HG03558 (cell line): Measurements from ENCODE around the gene LIN7C.

Experiments
- ATAC-seq: cut with Tn5 transposase; IDR thresholded peaks from one replicate; pipeline ENCODE4 v1.9.1; 2021; ENCODE audit warnings: moderate number of reproducible peaks; ENCODE audit not compliant: unreplicated experiment; ENCODE audit errors: extremely low read depth

Gene LIN7C

DNA sequence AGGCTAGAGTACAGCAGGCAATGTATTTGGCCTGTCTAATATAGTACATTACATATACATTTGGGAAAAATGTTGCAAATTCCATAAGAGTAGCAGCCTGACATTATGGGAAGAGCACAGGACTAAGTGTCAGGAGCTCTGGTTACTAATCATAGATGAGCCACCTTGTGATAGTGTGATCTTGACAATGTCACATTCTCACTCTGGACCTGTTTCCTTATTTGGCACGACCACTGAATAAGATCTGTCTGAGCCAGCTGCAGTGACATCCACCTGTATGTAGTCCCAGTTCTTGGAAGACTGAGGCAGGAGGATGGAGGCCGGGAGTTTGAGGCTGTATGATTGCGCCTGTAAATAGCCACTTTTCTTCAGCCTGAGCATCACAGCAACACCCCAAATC lies 5.7 kb upstream of the LIN7C start:
- ATAC-seq, result no peak

DNA sequence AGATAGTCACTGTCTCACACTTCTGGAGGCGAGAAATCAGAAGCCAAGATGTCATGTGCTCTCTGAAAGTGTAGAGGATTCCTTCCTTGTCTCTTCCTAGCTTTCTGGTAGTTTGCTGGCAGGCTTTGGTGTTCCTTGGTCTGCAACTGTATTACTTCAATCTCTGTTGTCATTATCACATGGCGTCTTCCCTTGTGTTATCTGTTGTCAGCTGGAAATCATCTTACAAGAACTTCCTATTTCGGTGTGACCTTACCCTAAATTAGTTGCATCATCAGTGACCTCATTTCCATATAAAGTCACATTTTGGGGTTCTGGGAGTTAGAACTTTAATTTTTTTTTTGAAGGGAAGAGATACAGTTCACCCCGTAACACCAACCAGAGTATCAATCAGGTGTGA lies 3.3 kb upstream of the LIN7C start:
- ATAC-seq, result no peak

DNA sequence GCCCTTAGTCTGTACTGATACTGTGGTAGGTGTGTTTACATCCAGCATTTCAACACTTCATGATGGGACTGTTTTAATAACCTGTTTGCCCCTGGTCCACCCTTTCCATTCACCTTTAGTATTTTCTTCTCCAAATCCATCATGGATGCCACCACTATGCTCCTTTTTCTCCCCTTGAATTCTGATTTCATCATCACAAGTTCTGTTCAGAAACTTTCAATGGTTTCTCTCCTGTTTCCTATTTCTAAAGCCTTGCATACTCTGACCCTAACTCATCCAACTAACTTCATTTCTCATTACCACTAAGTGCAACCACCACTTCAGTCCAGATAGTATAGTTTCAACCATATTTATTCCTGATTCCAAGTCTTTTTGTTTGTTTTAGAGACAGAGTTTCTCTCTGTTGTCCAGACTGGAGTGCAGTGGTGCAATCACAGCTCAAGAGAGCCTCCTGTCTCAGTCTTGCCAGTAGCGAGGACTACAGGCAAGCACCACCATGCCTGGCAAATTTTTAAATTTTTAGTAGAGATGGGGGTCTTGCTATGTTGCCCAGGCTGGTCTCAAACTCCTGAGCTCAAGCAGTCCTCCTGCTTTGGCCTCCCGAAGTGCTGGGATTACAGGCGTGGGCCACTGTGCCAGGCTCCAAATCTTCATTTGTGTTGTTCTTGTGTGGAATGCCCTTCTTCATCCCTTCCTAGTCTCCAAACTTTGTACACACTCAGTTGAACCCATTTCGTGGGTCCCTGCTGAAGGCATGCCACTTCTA lies 1.2 kb upstream of the LIN7C start:
- no peak for ATAC-seq

DNA sequence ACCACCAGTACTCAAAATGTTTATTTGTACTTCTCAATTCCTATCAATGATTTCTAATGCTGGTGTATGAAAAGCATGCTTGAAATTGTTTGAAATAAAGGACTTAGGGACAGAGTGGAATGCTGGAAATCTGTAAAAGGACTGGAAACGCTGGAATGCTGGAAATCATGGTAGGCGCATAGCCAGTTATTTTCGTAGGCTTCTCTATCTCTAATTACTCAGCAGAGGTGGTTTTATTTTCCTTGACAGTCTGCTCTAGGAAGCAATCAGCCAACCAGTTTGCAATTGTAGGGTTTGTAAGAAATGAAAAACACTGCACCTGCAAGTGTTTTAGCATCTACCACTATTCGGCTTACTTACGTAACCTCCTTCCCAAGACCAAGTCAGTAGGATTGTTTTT lies 788 bp downstream of the LIN7C start:
- ATAC-seq, result no peak

DNA sequence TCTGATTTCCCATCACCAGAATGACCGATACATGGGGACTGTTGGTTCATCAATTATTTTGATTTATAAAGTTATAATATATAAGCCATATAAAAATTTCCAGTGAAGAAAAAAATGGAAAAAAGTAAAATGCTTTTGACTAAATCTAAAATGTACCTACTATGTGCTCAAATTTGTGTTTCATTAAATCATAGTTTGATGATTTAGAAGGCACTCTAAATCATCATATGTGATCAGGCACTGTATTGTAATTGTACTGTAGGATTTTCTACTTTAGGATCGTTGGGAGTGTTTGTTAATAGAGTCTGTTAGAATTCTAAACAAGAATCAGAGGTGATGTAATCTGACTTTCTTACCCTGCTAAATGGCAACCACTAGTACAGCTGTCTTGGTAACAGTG lies 2.4 kb downstream of the LIN7C start:
- no peak for ATAC-seq

DNA sequence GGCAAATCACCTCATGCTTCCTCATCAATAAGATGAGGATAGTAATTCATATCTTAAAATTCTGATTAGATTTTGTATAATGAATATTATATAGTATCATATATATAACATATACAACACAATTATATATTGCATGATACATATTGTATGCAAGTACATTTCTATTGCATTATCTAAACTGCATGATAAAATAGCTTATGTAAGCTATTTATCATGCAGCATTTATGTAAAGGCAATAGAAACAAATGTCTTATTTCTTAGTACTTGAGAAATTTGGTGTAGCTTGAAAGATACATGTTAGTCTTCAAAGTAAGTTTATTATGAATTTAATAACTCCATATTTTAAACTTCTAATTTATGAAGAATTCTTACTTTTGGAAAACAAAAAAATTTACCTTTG lies 5.5 kb downstream of the LIN7C start:
- ATAC-seq, result no peak

DNA sequence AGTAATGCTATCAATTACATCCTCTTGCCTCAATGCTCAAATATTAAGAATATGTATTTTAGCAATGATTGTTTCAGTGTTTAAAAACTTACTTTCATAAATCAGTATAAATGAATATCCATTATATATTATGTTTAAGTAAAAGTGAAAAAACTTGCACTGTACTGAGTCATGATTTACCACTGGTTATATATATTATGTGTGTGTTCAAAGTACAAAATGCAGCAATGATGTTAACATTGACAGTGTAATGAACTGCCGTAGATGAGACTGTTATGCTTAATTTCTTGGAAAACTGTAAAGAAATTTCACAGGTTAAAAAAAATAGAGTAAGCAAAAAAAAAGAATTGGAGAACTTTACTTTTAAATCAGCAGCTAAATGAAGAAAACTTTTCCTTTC lies 8.7 kb downstream of the LIN7C start:
- ATAC-seq, result no peak

DNA sequence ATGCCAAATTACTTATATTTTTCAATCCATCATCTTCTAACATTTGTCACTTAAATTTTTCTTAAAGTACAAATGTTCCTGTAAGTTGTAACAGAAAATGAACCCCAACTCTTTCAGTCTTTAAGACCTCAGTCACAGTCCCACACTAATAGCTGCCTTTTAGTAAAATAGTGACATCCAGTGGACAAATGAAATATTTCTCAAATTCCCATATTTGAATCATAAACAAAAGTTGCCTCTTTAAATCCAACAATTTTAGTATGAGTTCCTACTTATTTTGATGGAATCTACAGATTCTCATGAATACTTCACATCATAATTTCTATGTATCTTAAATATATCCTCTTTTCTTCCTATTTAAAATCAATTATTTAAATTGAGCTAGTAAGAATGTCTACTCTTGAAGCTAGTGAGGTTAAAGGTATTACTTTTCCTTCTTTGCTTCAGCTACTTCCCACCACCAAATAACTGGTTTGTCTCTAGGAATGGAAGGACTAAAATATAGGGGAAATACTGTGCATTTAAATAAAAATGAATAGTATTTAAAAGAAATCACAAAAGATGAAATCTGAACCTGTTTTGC lies 9.2 kb downstream of the LIN7C start:
- ATAC-seq, result peak; percentile 54

DNA sequence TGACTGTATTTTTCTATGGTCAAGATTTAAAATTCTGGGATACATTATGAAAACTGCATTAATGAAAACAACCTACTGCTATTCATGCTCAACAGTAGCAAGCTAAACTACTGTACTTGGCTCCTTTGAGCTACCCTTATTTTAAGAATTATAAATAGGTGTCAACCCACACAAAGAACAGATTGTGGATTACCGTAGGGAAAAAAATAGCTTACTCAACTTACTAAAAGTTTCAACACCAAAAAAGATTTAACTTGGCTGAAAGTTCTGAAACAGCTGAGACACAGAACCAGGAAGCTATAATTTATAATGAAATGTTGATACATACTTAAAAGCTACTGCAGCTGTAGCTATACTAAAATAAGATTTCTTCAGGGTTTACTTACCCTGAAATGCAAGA lies 10.1 kb downstream of the LIN7C start:
- no peak for ATAC-seq

DNA sequence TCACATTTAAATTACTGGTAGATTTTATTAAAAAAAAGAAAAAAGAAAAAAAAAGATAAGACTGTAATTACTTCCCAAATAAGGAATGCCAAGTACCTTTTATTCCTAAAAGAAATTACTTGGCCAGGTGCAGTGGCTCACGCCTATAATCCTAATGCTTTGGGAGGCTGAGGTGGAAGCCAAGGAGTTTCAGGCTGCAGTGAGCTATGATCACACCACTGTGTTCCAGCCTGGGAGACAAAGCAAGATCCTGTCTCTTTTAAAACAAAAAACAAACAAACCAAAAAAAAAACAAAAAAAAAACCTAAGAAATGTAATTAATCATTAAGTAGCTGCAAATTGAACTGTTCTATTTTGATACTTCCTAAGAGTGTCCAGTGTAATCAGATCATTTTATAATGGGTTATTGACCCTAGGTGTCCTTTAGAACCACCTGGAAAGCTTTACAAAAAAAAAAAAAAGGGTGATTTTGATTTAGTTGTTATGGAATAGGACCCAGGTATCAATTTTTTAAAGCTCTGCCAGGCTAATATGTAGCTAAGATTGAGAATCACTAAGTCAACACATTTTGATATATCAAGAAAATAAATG lies 10.8 kb downstream of the LIN7C start:
- ATAC-seq, result no peak

DNA sequence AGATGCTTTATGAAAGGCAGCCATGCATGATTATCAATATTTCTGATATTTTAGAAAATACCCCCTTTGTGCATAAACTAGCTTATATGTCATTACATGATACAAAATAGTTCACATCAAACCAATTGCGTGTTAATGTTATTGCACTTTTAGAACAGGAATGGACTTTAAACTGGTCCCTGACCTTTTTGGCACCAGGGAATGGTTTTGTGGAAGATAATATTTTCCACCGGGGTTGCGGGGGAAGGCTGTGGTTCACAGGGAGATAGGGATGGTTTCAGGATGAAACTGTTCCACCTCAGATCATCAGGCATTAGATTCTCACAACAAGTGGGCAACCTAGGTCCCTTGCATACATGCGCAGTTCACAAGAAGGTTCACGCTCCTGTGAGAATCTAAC lies 17.5 kb downstream of the LIN7C start:
- ATAC-seq, result no peak

DNA sequence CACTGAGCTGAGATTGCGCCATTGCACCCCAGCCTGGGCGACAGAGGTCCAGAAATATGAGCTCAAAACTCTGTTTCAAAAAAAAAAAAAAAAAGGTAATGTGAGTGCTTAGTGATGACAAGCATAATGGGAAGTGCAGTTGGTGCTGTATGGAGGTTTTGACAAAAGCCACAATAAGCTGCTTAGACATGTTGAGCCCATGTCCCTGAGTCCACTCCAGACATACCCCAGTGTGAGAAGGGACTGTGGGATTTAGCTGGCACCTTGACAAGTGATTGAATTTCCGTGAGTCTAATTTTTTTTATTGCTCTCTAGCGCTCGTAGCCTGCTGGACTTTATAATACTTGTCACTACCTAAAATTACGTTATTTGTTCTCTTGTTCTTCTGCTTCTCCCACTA lies 18.9 kb downstream of the LIN7C start:
- ATAC-seq, result no peak

DNA sequence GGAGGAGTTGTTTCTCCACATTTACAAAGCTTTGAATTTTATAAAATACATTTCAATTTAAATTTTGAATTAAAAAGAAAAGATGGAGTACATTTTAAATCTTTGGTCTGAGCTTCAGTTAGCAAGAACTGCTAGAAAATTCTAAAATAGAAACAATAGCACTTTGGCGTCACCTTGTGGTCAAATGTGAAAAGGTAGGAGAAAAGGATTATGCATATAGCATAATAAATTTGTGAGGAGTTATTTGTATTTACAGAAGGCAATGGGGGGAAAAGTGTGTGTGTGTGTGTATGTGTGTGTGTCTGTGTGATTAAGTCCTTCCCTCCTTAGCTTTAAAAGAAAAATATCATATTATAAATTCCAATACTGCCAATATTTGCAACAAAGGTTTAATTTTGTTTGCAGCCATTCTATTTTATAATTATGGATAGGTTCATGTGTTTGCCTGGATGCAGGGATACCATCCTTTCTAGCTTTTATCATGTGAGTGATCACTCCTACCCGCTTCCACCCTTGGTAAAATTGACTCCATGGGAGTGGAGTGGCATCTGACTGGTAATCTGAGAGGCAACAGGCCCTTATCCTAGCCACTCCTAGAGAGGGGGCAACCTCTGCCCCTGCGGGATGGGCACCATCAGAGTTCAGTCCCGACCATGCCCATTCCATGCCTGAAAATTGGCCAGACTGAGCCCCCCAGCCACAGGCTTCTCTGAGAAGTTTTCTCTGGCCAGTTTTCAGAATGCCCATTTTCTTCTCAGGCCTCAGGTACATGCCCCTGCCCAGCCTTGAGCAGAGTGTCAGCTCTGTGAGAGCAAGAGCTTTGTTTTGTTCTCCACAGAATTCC lies 20.4 kb downstream of the LIN7C start:
- peak; percentile 69 for ATAC-seq

DNA sequence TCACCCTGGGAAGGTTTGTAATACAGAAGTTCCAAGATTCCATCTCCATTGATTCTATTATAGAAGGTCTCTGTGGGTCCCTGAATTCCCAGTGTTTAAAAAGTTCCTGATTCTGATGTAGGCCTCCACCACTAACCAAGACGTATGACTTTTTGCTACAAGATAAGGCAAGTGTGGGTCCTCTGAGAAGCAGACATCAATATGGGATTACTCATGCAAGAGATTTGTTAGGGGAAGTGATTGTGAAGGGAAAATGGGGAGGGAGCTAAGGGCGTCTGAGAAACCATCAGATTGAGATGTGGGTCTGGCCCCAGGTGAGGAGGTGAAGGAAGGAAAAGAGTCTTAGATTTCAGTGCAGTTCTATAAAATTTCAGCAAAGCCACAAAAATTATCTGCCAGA lies 23.8 kb downstream of the LIN7C start:
- ATAC-seq, result no peak

DNA sequence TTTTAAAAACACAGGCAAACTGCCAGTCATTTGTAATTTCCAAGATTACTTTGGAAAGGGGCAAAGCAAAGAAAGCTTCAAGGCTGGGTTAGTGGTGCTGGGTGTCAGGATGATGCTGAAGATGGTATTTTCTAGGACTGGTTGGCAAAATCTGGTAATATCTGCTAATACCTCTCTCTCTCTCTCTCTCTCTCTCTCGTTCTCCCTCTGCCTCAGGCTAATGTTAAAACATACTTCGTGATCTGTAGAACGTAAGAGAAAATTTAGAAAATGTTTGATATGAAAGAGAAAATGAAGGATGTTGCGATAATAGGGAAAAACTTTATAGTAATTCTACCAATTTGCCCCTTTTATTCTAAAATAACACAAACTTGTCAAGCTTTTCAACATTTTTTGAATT lies 24.6 kb downstream of the LIN7C start:
- no peak for ATAC-seq

DNA sequence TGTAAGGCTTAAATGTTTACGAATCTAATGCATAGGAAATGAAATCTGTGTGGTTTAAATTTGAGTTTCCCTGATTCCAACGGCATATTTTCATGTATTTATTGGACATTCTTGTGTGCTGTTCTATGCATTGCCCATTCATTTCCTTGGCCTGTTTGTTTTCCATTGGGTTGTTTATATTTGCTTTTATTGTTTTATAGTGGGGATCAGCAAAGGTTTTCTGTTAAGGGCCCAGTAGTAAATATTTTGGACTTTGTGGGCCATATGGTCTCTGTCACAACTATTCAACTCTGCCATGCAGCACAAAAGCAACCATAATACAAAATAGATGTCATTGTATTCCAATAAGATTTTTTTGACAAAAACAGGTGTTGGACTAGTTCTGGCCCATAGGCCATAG lies 28.7 kb downstream of the LIN7C start:
- no peak for ATAC-seq

DNA sequence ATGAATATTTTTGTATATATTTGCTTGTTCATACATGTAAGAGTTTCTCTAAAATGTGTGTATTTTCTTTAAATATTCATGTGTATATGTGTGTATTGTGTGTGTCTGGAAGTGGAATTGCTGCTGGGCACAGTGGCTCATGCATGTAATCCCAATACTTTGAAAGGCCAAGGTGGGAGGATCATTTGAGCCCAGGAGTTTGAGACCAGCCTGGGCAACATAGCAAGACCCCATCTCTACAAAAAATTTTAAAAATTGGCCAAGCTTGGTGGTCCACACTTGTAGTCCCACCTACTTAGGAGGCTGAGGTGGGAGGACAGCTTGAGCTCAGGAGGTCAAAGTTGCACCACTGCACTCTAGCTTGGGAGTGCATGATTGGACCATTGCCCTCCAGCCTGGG lies 29.3 kb downstream of the LIN7C start:
- no peak for ATAC-seq

DNA sequence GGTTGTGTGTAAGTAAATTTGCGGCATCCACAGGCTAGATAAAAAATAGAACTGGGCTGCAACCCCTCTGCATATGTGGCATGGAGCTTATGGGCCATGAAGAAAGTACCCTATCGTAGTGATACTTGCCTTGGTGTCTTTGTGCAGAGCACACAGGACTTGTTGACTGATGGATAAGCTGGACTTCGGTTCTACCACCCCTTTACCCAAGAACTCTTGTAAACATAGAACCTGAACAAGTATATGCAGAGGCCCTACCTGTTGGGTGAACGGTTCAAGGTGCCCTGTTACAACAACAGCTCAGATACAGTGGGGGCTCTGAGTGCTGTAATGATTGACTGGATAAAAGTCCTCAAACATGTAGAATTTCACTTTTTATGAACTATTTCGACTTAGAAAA lies 30.9 kb downstream of the LIN7C start:
- no peak for ATAC-seq

DNA sequence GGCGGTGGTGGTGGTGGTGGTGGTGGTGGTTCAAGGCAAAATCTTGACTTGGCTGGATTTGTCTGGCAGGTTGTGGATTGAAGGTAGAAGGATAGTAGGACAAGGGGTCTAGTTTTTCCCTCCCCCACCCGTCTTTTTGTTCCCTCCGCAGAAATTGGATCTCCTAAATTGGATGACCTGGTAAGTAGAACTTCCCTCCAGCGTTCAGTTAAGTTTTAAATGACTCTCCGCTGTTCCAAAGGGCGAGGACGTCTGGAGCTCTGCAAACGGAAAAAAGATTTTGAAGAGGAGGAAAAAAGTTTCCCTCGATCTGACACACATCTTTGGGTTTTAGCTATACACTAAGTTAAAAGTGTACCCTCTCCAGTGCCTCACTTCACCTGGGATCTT lies 33.6 kb downstream of the LIN7C start:
- no peak for ATAC-seq

DNA sequence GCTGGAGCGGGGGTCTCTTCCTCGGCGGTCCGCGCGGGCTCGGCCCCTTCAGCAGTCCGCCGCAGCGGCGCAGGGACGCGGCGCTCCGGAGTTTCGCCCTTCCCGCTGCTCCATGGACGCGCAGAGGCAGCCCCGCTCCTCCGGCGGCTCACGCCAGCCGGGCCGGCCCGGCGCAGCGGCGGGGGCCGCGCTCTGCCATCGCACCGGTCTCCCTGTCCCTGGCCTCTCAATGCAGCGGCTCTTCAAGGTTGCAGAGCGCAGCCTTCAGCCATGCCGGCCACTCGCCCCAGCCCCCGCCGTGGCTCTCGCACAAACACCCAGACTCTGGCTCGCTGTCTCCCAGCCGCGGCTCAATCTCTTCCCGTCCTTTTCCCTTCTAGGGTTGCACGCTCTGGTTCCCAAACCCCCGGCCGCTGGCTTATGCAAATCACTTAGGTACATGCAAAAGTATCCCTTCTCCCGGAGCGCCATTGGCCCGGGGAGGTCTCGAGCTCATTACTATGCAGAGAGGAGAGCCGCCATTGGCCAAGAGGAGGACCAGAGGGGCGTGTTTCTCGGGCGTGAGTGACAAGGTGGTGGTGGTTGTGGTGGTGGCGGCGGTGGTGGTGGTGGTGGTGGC lies 34.1 kb downstream of the LIN7C start, which contains the start of gene LGR4:
Gene LGR4, minus strand, starts transcription at position 393 of the 619 bp plus-strand sequence. CDS start 488 bp downstream, outside the sequence.
- peak; percentile 77 for ATAC-seq
